GM18508 (cell line): ENCODE data around the gene ZBTB20.

ENCODE experiments used
- ATAC-seq: cut with Tn5 transposase; IDR thresholded peaks from one replicate; pipeline ENCODE4 v1.9.1; 2021; ENCODE audit warnings: moderate number of reproducible peaks; ENCODE audit not compliant: insufficient read depth, unreplicated experiment

The ZBTB20 gene

DNA sequence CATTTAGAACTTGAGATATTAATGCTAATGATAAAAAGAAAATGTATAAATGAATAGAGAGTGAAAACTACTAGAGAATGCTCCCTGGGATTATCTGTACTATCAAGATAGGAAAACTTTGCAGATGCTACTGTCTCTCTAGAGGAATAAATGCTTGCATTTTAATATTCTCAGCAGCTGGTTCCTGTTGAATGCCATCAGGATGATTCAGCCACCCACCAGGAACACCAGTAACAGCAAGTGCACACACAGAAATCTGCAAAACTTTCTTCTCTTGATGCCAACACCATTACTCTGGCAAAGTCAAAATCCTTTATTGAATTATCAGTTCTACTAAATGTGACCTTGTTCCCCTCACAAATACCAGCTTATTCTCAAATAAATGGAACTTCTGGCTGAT is 704.8 kb downstream of the ZBTB20 start:
- no peak for ATAC-seq

GRCh38 chr3:114441386-114441785 is 705.7 kb downstream of the ZBTB20 start:
- no peak for ATAC-seq

GRCh38 chr3:114440700-114441099 is 706.4 kb downstream of the ZBTB20 start:
- no peak for ATAC-seq

GRCh38 chr3:114439284-114439683 is 707.8 kb downstream of the ZBTB20 start:
- no peak for ATAC-seq

GRCh38 chr3:114437897-114438296 is 709.2 kb downstream of the ZBTB20 start:
- no peak for ATAC-seq

DNA sequence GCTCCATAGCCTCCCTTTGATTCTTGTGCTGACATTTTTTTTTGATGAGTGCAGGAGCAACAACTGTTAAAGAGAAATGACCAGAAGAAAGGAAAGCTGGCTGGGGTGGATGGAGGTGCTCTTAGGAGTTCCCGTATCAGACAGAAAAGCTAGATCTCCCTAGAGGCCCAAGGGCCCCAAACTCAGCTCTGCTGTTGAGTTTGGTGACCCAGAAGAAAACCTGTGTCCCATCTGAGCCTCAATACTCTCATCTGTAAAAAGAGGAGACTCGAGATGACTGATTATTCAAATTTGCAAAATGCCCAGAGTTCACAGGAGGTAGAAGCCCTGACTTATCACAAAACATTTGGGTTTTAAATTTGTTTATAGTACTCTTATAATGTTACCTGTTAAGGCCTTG is 710.9 kb downstream of the ZBTB20 start:
- no peak for ATAC-seq

DNA sequence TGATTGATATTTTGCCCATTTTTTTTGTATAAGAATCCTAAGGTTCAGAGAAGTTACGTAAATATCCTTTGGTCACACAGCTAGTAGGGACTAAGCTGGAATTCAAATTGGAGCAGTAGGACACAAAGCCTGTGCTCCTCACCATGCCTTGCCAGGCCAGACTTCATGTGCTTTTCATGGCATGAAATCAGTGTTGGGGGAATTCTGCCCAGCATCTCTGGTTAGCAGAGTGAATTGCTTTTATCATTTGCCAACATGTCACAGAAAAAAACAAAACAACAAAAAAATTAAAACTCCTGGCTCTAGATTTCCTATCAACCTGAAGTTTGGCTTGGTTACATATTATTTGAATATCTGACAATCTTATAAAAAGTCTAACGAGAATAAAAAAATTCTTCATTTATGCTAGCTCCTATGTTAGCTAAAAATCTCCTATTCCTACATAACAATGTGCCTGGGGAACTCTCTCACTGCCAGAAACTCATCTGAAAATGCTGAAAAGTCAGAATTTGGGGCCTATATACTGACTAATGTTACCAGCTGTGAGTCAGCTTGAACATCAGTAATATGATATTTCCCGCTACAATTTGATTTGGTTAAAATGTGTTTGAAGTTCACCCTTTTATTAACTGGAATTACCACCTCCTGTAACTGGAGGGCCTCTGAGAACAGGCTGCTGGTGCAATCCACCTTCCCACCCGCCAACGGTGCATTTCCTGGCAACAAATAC is 711.5 kb downstream of the ZBTB20 start:
- ATAC-seq, result no peak

- no peak for ATAC-seq
These were observed 714.8 kb downstream of the ZBTB20 start for GRCh38 chr3:114432310-114432709.

- ATAC-seq, result peak; percentile 96
These were observed 719.0 kb downstream of the ZBTB20 start for GRCh38 chr3:114428044-114428595.

- no peak for ATAC-seq
These were observed 719.6 kb downstream of the ZBTB20 start for GRCh38 chr3:114427285-114428043.

DNA sequence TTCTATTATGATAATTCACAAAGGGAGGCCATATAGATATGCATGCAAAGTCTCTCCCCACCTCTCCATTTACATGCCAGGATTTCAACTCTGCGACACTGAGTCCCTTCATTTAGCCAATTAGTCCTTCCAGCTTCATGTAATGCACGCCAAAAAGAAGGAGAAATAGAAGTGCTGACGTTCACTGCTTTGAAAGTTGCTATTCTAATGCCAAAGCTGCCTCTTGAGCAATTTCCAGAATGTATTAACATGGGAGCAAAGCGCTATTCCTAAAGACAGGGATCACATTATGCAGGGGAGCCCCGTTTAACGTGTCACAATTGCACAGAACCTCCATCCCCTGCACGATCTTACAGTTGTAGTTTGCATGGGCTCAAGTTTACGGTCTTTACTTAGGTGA is 722.8 kb downstream of the ZBTB20 start:
- no peak for ATAC-seq

GRCh38 chr3:114421204-114421603 is 725.9 kb downstream of the ZBTB20 start:
- ATAC-seq, result no peak

- no peak for ATAC-seq
These were observed 727.0 kb downstream of the ZBTB20 start for GRCh38 chr3:114420072-114420471.

- peak; percentile 65 for ATAC-seq
These were observed 728.2 kb downstream of the ZBTB20 start for GRCh38 chr3:114418724-114419543.

GRCh38 chr3:114418107-114418506 is 729.0 kb downstream of the ZBTB20 start:
- peak; percentile 77 for ATAC-seq

DNA sequence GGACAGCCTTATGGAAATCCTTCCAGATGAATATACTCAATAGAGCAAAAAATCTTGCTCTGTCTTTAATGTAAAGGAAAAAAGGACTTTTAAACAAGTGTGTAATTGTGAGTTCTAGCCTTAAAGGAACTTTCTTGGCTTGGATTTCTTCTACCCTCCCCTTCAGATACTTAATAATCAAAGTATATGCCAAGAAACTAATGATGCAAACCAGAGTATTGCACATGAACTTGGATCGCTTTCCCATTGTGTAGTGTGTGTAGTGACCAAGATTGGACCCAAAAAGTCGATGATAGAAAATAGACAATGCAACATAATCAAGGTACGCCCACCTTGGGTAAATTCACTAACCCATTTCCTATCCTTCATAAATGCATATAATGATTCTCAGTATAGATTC is 729.4 kb downstream of the ZBTB20 start:
- no peak for ATAC-seq

DNA sequence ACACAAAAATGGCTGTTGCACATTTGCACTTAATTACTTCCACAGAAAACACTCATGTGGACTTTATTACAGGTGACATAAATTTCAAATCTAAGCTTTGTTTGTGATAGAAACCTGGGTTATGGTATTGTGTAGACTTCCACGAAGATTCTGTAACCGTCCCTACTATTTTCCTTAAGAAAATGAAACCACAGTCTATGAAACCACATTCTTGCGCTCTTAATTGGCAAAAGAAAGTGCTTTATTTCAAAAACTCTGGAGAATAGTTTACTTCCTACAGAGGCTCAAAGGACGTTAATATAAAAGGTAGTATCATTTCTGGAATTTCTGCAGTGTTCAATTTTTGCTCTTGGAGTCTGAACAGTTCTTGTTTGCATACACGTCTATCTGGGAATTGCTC is 729.8 kb downstream of the ZBTB20 start:
- ATAC-seq, result no peak

DNA sequence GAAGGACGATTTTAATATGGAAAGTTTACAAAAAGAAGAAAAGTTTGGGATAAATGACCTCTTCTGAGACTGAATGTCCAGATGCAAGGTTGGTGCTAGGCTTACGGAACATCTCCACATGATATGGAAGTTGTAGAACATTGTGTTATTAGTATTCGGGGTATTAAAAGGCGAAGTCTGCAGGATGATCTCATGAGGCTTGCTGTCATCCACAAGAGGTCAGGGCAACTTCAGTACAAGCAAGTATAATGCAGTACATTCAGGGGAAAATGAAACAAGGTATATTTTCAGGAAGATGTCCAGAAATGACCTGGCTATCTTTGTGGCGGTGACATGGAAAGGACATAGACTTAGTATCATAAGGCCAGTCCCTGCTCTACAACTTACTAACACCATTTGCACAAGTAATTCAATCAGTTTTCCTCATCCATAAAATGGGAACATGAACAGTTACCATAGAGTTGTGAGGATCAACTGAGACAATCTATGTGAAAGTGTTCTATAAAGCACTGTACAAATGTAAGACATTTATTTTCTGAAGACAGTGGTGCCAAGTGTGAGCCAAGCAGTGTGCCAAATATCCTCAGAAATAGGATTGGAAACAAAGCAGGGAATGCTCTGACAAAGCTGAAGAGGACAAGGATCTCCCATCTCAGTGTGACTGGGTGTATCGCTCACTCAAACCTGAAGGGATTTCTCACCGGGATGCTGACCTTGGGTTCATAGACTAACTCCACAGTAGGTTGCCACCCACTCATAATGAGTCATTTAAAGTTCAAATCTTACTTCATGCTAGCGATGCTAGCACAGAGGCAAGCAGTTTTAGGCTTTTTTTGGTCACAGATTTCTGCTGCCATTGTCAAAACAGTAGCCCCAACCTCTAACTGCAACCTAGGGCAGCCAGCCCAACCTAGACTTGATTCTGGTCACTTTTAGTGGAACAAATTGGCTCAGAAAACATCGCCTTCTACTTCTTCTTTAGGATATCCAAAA is 735.0 kb downstream of the ZBTB20 start:
- ATAC-seq, result peak; percentile 68

DNA sequence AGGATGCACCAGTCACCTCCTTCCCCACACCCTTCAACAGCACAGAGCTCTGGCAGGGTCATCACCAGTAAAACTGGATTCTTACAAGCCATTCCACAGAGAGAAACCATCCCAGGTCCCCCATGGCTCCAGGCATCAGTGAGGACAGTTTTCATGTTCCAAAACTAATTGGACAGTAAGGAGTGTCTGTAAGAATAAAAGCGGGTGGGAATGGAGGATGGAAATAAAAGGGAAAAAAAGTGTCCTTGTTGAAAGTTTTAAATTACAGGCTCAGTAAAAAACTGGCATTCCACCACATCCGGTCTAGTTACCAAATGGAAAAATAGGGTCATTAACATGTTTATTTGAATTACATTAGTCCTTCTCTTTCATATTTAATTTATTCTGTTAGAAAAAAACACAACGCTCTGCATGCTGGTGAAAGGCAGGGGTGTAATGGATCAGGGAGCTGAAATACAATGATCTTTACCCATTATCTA is 735.9 kb downstream of the ZBTB20 start:
- ATAC-seq, result no peak
